HG03469 (cell line): ENCODE data around the gene EXPH5.

ENCODE experiments used
- ATAC-seq: cut with Tn5 transposase; IDR thresholded peaks from one replicate; pipeline ENCODE4 v1.9.1; 2021; ENCODE audit warnings: mild to moderate bottlenecking, moderate library complexity, moderate number of reproducible peaks; ENCODE audit not compliant: unreplicated experiment

Gene EXPH5

DNA sequence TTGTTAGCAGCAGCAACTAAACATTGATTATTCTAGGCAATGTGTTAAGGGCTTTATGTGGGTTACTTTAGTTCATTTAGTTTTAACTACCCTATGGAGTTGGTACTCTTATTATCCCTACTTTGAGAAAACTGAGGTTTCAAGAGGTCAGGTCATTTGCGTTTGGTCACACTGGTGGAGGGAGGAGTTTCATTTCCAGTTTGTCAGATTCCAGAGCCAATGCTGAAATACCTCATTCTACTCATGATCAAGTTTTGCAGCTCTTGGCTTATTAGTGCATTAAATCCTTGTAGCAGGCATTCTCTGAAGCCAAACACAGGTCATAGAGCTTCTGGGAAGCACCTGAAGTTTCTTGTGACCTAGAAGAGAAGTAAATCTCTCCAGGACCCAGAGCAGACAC lies 71.2 kb downstream of the EXPH5 start:
- no peak for ATAC-seq

DNA sequence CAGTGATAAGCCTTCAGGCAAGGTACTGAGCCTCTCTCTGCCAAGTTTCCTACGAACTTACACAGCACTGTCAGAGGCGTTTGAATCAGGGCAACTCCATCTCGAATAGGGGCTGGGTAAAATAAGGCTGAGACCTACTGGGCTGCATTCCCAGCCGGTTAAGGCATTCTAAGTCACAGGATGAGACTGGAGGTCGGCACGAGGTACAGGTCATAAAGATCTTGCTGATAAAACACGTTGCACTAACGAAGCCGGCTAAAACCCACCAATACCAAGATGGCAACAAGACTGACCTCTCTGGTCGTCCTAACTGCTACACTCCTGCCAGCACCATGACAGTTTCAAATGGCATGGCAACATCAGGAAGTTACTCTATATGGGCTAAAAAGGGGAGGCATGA lies 75.0 kb downstream of the EXPH5 start:
- ATAC-seq, result no peak

DNA sequence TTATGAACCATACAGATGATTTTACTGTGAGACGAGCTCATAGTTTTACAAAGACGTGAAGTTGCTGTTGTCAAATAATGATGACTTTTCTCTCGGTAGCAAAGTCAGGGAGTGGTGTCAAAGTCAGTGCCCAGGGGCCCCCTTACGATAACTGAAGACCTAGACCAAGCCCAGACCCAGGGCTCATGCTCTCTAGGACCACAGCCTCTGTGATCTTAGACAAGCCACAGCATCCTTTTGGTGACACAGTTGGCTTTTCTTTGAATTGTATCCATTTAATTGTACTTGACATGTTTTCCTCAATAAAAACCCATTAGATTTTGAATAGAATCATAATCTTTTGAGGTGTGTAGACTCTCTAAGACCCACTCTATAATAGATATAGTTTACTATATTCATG lies 77.4 kb downstream of the EXPH5 start:
- ATAC-seq, result no peak

DNA sequence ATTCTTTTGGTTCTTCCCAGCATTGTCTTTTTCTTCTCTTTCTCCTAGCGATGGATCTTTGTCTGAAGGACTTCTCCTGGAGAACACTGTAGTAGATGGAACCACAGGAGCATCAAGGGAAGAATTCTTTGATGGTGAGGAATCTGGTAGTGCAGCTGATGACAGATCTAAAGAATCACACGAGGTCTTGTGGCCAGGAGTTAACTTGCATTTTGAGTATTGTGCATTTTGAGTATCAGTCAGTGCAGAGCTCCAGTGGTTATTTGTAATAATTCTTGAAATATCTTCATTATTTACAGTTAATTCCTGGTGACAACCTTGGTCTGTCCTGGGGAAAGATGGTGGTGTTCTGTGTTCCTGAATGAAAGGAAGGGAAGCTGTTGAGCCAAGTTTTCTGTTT lies 80.9 kb downstream of the EXPH5 start:
- no peak for ATAC-seq

DNA sequence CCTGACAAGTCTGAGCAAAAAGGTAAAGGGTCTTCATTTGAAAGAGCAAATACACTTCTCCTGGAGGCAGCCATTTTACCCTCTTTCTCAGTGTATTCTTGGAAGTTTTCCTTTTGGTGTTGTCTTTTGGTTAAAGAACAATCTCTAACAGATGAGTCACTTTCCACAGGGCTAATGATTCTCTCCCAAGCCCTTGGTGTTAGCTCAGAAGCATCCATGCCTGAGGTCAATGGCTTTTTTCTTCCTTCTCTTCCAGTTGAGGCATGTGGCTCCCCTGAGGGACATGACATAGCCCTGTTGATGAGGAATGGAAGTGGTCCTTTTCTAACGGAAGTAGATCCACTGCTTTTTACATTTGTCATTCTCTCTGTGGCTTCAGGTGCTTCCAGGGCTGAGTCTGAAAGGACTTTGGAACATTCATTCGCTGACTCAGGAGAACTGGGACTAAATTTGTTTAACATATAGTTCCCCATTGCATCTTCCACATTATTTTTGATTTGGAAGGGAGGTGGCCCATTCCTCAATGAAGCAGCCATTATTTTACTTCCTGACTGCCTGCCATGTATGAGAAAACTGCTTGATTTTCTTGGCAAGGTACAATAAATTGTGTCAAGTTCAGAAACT lies 81.6 kb downstream of the EXPH5 start:
- ATAC-seq, result no peak

DNA sequence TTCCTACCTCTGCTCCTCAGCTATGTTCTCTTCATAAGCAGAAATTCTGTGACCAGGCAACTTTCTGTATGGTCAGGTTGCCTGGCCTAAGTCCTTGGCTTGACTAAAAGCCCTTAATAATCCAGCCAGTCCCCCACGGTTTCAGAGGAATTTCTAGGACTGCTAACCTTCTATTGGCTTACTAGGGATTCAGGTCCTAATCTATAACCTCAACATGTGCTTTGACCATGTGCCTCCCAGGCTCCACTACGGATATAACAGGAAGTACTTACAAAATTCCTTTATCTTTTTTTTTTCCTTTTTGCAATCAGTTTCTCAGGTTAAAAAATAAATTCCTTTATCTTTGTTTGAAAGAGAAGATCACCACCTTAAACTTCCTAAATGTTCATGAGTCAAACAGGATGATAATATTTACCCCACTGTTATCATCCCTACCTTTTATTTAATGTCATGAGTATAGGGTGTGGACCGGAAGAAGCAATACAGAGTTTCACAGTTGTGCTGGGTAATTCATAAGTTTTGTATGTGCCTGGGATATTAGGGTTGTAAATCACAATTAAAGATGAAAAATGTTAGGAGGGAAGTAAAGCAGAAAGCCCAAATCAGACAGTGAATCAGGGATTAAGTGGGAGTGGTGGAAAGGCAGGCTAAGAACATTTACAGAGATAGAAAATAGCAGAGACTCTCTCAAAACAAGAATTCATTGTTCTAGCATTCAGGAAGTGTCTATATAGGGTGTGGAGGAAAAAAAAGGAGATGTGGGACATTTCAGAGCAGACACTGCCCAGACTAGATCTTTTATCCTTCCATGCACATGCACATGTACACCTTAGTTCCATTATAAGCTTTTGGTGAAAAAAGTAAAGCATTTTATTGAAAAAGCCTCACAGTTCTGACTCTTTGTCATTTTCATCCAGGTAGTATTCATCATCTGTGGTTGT lies 84.6 kb downstream of the EXPH5 start:
- ATAC-seq, result no peak

DNA sequence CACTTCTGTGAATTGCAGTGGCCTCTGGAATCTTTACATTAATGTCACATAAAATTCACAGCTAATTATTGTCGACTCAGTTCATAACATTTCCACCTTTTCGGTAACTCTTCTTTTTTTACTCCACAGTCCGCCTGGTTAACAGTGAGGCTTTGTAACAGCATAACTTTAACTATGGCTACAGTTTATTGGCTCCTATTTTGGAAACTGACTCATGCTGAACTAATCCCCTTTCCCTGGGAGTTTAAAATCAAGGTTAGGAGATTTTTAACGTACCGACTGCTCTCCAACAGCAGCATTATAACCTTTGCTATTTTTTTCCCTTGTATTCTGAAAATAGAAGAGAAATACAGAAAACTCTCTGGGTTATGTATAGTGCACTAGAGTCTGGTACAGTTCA lies 92.2 kb downstream of the EXPH5 start:
- no peak for ATAC-seq

DNA sequence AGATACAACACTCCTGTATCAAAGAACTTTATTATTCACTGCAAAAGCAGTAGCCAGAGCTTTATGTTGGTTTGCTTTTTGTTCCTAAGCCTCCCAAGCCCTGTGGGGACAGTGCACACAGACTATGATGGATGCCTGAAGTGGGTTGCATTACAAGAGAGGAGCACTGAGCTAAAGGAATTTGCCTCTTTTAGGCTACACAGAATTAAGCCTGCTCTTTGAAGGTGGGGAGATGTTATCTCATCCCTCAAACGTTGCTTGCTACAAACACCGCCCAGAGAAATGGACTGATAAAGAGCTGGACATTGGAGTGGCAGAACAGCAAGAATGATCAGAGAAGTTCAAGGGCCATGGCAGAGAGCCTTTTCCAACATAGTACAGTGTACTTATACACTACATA lies 92.8 kb downstream of the EXPH5 start:
- no peak for ATAC-seq

DNA sequence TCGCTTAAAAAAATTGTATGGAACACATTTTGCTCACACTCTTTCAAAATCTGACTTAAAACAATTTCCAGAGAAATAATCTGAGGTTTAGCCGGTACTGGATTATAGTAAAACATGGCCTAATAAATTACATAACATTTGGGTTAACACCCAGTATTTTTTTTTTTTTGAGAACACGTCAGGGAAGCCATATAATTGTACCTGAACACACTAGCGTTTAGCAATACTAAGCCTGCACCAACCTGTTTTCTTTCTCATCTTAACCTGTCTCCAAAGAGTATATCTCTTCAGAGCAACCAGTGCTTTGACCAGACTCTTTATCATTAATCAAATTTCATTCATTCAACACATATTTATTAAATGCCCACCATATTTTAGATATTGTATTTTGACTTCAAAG lies 93.4 kb downstream of the EXPH5 start:
- ATAC-seq, result no peak

DNA sequence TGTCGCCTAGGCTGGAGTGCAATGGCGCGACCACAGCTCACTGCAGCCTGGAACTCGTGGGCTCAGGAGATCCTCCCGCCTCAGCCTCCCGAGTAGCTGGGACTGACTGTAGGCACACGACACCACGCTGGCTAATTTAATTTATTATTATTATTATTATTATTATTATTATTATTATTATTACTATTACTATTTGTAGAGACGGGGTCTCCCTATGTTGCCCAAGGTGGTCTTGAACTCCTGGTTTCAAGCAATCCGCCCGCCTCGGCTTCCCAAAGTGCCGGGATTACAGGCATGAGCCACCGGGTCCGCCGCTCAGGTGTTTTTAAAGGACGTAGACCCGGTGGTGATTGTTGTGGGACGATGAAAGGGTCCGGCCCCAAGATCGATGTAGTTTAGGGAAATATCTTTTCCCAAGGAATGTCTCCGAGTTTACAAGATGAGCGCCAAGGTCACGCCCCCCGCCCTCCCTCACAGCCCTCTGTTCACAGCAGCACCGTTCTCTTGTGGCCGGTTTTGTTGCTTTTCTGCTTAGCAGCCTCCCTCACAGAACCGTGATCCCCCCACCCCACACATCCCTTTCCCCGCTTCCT lies 94.7 kb downstream of the EXPH5 start:
- no peak for ATAC-seq

DNA sequence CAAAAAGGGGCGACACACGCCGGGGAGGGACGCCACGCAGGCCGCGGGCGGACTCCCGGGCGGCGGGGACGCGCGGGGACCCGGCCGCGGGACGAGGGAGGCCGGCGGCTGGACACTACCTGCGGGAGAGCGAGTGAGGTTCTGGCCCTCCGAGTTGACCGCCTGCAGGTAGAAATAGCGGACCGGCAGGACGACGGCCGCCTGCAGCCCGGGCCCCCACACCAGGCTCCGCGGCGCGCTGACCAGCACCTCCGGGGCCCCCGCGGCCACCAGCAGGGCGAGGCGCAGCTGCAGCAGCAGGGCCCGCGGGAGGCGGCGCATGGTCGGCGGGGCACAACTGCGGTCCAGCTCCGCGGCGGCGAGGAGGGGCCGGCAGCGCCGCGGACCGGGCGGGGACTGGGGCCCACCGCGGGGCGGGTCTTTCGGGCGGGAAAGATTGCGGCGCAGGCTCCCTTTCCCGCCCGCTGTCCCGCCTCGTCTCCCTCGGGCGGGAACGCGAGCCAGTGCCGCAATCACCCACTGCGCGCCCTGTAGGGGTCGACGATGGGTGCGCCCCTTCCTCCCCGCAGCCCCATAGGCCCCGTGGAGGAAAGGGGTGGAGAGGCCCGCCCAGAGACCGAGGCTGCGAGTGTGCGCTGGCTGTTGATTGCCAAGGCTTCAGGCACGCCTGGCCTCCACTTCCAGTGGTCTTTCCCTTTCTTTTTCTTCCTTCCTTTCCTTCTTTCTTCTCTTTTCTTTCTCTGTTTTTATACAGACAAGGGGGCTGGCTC lies 95.3 kb downstream of the EXPH5 start, which contains the start of gene POGLUT3:
POGLUT3 (minus strand) TSS at position 339 of the 770 bp plus-strand sequence; CDS start at position 321, 18 bp downstream.
- ATAC-seq, result no peak

DNA sequence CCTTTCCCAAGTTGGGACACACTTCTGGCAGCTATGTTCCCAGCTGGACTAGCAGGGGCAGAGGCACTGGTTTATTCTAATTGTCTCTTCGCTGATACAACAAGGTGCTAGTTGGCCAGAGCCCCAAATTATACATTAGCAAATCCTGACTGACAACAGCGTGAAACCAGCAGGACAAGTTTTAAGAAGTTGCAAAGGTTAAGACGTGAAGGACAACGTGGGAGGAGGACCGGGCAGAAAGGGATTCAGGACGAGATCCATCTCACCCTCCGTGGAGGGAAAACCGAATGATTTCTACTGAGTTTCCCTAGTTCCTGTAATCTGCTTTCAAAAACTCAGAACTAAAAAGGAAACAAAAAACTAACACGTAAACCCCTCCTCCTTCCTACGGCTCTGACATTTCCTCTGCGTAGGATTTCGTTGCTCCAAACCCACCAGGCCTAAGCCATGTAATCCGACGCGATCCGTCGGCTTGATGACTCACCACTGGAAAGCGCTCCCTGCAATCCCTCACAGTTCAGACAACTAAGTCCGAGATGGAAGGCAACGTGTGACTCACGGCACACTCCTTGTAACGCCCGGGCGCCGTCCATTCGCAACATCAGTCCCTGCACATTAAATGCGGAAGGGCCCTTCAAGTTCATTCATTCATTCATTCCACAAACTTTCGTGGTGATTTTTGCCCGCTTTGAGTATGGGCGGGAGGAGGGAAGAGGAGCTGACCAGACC lies 96.1 kb downstream of the EXPH5 start:
- peak; percentile 46 for ATAC-seq

DNA sequence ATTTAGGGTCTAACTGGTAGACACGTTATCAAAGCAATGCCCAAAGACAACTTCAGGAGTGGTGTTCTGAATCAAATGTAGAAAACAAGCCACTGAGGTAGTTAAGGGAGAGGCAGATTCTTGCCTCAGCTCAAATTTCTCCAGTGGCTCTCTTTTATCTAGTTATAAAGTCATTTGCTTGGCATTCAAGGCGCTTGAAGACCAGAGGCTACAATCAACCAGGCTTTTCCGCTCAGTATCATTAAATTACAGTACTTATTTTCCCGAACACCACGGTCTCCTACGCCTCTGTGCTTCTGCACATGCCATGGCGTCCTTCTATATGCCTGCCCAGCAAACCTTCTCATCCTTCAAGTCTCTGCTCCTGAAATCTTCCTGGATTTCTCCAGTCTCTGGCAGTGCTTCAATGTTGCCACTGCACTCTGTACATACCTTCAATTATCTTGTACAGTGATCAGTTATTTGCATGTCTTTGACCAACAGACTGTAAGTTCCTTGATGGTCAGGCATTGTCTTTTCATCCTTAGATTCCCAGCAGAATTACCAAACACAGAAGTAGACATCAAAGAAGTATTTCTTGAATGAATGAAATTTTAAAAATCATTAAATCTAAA lies 96.8 kb downstream of the EXPH5 start:
- no peak for ATAC-seq

DNA sequence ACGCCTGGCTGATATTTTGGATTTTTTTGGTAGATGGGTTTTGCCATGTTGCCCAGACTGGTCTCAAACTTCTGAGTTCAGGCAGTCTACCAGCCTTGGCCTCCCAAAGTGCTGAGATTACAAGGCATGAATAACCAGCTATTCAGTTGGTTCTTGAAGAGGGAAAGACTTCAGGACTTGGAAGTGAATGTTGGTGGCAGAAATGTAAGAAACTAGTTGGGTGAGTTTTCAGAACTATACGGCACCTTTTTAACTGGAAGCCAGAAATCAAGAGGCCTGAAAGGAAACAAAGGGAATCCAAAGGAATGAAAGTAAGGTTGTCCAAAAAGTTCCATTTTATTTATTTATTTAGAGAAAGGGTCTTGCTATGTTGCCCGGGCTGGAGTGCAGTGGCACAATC lies 98.2 kb downstream of the EXPH5 start:
- ATAC-seq, result no peak

DNA sequence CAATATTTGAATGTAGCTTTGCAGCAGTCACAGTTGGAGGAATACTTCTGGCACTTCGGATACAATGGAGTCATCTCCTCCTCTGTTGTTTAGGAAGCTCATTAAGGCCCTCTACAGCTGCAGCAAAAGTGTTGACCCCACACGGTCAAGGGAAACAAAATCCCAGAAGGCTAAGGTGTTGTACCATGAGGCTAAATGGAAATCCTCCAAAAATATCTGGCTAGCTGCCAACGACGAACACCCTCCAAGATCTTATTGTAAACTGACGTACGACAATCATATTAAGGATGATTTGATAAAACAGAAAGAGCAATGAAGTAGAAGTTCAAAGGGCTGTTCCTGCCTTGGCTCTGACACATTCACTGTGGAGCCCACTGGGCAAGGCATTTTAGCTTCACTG lies 99.4 kb downstream of the EXPH5 start:
- no peak for ATAC-seq

DNA sequence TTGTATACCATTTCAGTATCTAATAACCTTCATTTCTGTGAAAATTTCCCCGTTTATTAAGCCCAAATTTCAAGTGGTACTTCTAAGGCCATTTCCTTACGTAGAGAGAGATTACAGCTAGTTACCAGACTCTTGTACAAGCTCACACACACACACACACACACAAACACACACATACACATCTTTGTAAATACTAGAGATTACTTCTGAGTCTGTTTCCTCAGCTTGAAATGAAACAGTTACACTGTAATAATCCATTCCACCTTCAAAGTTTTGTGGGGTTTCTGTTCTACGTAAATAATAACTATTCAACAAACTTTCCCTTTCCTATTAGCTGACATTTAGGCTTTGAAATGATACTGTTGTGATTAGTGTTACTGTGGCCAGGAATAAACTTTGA lies 101.6 kb downstream of the EXPH5 start:
- no peak for ATAC-seq

DNA sequence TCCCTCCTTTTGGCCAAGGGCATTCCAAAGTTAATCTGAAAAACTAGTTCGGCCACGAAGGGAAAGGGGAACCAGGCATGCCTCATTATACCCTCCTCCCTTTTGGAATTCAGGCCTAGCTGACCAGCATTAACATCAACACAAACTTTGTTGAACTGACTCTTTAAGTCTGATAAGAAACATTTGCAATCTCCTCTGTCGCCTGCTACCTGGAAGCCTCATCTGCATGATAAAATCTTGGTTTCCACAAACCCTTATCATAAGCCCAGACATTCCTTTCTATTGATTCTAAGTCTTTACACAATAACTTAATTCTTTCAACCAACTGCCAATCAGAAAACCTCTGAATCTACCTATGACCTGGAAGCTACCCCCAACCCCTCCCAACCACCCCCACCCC lies 106.7 kb downstream of the EXPH5 start:
- ATAC-seq, result no peak

DNA sequence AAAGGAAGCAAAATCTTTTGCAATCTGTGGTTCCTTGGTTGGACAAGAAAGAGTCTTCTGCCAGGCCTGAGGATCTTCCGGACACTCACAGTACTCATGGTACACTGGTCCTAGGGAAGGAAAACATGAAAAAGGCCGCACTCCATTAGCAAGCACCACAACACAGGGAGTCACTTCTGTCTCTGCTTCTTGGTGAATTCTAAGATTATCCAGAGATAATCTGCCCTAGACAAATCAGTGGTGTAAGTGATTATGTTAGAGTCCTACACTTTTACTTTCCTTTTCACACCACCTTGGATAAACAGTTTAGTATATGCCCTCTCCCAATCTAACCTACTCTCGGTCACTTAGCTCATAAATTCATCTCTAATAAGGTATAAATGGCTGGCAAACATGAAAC lies 107.2 kb downstream of the EXPH5 start:
- no peak for ATAC-seq

DNA sequence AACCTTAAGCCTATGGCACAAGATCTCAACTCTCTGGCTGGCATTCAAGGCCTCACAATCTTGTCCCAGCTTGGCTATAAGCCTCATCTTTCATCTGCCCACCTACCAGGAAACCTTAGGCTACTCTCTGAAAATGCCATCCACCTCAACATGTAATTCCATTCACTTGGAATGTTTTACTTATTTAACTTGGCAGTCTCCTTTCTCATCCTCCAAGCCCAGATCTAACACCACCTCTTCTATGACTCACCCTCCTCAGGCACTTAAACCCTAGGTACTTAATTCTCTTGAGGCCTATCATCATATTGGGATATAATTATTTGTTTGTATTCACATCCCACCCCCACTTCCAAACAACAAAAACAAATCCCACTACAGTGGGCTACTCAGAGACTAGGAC lies 110.4 kb downstream of the EXPH5 start:
- ATAC-seq, result no peak
